ENCODE results near the gene YTHDF2. TPM values are rescaled to one million over a fixed set of nuclear protein-coding genes. Genes with fewer than 3 reads are reported as not detected.
A peak's percentile ranks its signal among the peaks of the same experiment; 100 is the strongest.

The YTHDF2 gene
- total and polyA plus RNA-seq, 2 donors (not counting 1 experiment from before 2014, with no cell fraction given), result 26.3 to 58.8 TPM

DNA sequence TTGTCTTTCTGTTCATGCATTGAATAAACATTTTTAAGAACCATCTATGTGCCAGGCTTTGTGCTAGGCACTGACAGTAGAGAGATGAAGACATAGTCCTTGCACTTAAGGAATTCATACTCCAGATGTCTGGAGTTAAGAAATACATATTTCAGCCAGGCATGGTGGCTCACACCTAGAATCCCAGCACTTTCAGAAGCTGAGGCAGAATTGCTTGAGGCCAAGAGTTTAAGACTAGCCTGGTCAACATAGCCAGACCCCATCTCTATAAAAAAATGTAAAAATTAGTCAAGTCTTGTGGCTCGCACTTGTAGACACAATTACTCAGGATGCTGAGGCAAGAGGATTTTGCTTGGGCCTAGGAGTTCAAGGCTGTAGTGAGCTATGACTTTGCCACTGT lies 18.6 kb upstream of the YTHDF2 start:
- H2AFZ ChIP-seq (ENCODE audit: insufficient read depth, low read depth, low read length, poor library complexity, severe bottlenecking), result no peak overlapping the region
- no peaks in the 10 kb centered on the region for H3K9me3 ChIP-seq (ENCODE audit: control extremely low read depth in 1 of 3, control insufficient read depth in 2 of 3, insufficient read depth in 1 of 3, low read length in 2 of 3)
- Mint-ChIP-seq H3K4me3 (no peak overlapping the region), H3K4me1 (no peaks in the 10 kb centered on the region), H3K27ac (no peak overlapping the region), H3K9me3 (ENCODE audit: insufficient read depth) (no peaks in the 10 kb centered on the region), H3K27me3 (no peaks in the 10 kb centered on the region)
- TF ChIP-seq CTCF (IDR thresholded peaks at IDR 0.05) (no peak), EZH2 (IDR thresholded peaks at IDR 0.05; ENCODE audit: borderline replicate concordance, insufficient read depth, low read depth, low read length, poor library complexity, severe bottlenecking) (no peak)
- no peak overlapping the region for H3K4me3 ChIP-seq (ENCODE audit: control extremely low read depth in 1 of 5, extremely low read depth in 1 of 5, insufficient read depth in 1 of 5, low read depth in 2 of 5, low read length in 4 of 5)
- H3K36me3 ChIP-seq (replicated peaks in 1 of 2; ENCODE audit: control extremely low read depth in 1 of 2, control insufficient read depth in 1 of 2, extremely low read depth in 1 of 2, insufficient read depth in 2 of 2, low read length in 1 of 2), result peaks cover 7 to 20% of the 10 kb centered on the region in 2 experiments
- ChIA-PET POLR2A (no interaction called here), CTCF (interaction anchor here (0.7 to 1.3 kb wide), 3 partner anchors 75 to 534 kb away, joined by 3 to 4 read pairs (median 3); partner anchors contain the start of gene TAF12)
- no peak overlapping the region for H3K4me2 ChIP-seq (replicated peaks; ENCODE audit: low read depth, low read length, poor library complexity, severe bottlenecking)
- no peak overlapping the region for H3K27ac ChIP-seq (ENCODE audit: low read length in 2 of 2)
- no CpG with 5 or more reads among the region's 1 CpG for WGBS (ENCODE audit: insufficient coverage)
- intact Hi-C loops (cut with micrococcal nuclease), result no loop called here
- no peaks in the 10 kb centered on the region for H4K20me1 ChIP-seq (ENCODE audit: control insufficient read depth, insufficient read depth, low read length, poor library complexity, severe bottlenecking)
- no peak for ATAC-seq (ENCODE audit: low read depth)
- H3K27me3 ChIP-seq (replicated peaks in 1 of 4; ENCODE audit: control extremely low read depth in 1 of 4, control insufficient read depth in 3 of 4, insufficient read depth in 4 of 4, low read length in 3 of 4), result no peaks in the 10 kb centered on the region
- H3K79me2 ChIP-seq (ENCODE audit: control insufficient read depth, insufficient read depth, low read length), result no peaks in the 10 kb centered on the region
- no peak for DNase-seq
- no peak overlapping the region for H3K9ac ChIP-seq (ENCODE audit: low read length)
- H3K4me1 ChIP-seq (ENCODE audit: control insufficient read depth in 2 of 2, insufficient read depth in 2 of 2, low read length in 2 of 2), result no peaks in the 10 kb centered on the region

- TF ChIP-seq CTCF (IDR thresholded peaks at IDR 0.05) (no peak), EZH2 (IDR thresholded peaks at IDR 0.05; ENCODE audit: borderline replicate concordance, insufficient read depth, low read depth, low read length, poor library complexity, severe bottlenecking) (no peak)
- Histone ChIP-seq H3K4me1 (ENCODE audit: control insufficient read depth in 2 of 2, insufficient read depth in 2 of 2, low read length in 2 of 2) (no peaks in the 10 kb centered on the region), H3K27me3 (replicated peaks in 1 of 4; ENCODE audit: control extremely low read depth in 1 of 4, control insufficient read depth in 3 of 4, insufficient read depth in 4 of 4, low read length in 3 of 4) (no peaks in the 10 kb centered on the region), H3K27ac (ENCODE audit: low read length in 2 of 2) (no peak overlapping the region), H3K9me3 (ENCODE audit: control extremely low read depth in 1 of 3, control insufficient read depth in 2 of 3, insufficient read depth in 1 of 3, low read length in 2 of 3) (no peaks in the 10 kb centered on the region), H2AFZ (ENCODE audit: insufficient read depth, low read depth, low read length, poor library complexity, severe bottlenecking) (no peak overlapping the region), H3K79me2 (ENCODE audit: control insufficient read depth, insufficient read depth, low read length) (no peaks in the 10 kb centered on the region), H3K36me3 (replicated peaks in 1 of 2; ENCODE audit: control extremely low read depth in 1 of 2, control insufficient read depth in 1 of 2, extremely low read depth in 1 of 2, insufficient read depth in 2 of 2, low read length in 1 of 2) (peaks cover 5 to 14% of the 10 kb centered on the region in 2 experiments), H3K9ac (ENCODE audit: low read length) (no peak overlapping the region), H3K4me2 (replicated peaks; ENCODE audit: low read depth, low read length, poor library complexity, severe bottlenecking) (no peak overlapping the region), H4K20me1 (ENCODE audit: control insufficient read depth, insufficient read depth, low read length, poor library complexity, severe bottlenecking) (no peaks in the 10 kb centered on the region), H3K4me3 (ENCODE audit: control extremely low read depth in 1 of 5, extremely low read depth in 1 of 5, insufficient read depth in 1 of 5, low read depth in 2 of 5, low read length in 4 of 5) (no peak overlapping the region)
- no peaks in the 10 kb centered on the region for H3K9me3 Mint-ChIP-seq (ENCODE audit: insufficient read depth)
- 89% methylated on average over 3 of the region's 4 CpGs for WGBS (ENCODE audit: insufficient coverage)
- no peaks in the 10 kb centered on the region for H3K4me1 Mint-ChIP-seq
- ChIA-PET POLR2A (no interaction called here), CTCF (interaction anchor here (0.5 to 1.3 kb wide), 5 partner anchors 19 to 535 kb away, joined by 3 to 5 read pairs (median 3); partner anchors contain the start of gene TAF12)
- ATAC-seq (ENCODE audit: low read depth), result no peak
- H3K27me3 Mint-ChIP-seq, result no peaks in the 10 kb centered on the region
- peak overlapping the region; percentile 62 for H3K27ac Mint-ChIP-seq
- intact Hi-C loops (cut with micrococcal nuclease), result no loop called here
- DNase-seq, result no peak
- no peak overlapping the region for H3K4me3 Mint-ChIP-seq
These were observed 18.0 kb upstream of the YTHDF2 start for GRCh38 chr1:28718586-28719331.

Measured in B cell (primary cell).